ENCODE measurements around the gene PCNX1.
"Not testable (repeated sequence)": the region's sequence is repeated elsewhere in the genome, so short reads cannot be mapped to it uniquely, and the experiment has no call there.

Gene PCNX1

GRCh38 chr14:71143381-71144290 is 236.4 kb downstream of the PCNX1 start:
- DNase-seq (ENCODE audit: low read depth in 2 of 2, low spot score in 1 of 2): no peak

- not testable (repeated sequence) for DNase-seq (ENCODE audit: low read depth in 2 of 2, low spot score in 1 of 2)
Observed at GRCh38 chr14:71147335-71147734, 240.1 kb downstream of the PCNX1 start.

- no peak for DNase-seq (ENCODE audit: low read depth in 2 of 2, low spot score in 1 of 2)
Observed at GRCh38 chr14:71148627-71149026, 241.4 kb downstream of the PCNX1 start.

- DNase-seq (ENCODE audit: low read depth in 2 of 2, low spot score in 1 of 2): no peak
Observed at GRCh38 chr14:71150737-71151136, 243.5 kb downstream of the PCNX1 start.

GRCh38 chr14:71155743-71156142 is 248.5 kb downstream of the PCNX1 start:
- no peak for DNase-seq (ENCODE audit: low read depth in 2 of 2, low spot score in 1 of 2)

GRCh38 chr14:71163050-71163841 is 256.0 kb downstream of the PCNX1 start:
- DNase-seq (ENCODE audit: low read depth in 2 of 2, low spot score in 1 of 2): no peak

GRCh38 chr14:71163842-71164629 is 256.8 kb downstream of the PCNX1 start:
- no peak for DNase-seq (ENCODE audit: low read depth in 2 of 2, low spot score in 1 of 2)
